LNCaP clone FGC (cell line): Measurements from ENCODE around the gene PRDM15.

Experiments
- DNase-seq: peaks from one replicate; pipeline ENCODE4 v3.0.0-alpha.2; 2011; ENCODE audit warnings: low read depth
- H3K4me3 ChIP-seq: 2 replicates; pipeline ENCODE4 v1.5.1; 2011; ENCODE audit warnings: mild to moderate bottlenecking, low read depth, low read length, control low read depth
- CTCF ChIP-seq: IDR thresholded peaks from 2 replicates; pipeline ENCODE4 v1.5.1; 2012; ENCODE audit warnings: mild to moderate bottlenecking; ENCODE audit not compliant: control insufficient read depth, insufficient read depth; ENCODE audit errors: extremely low read depth

The PRDM15 gene

GRCh38 chr21:41887667-41888066 lies 8.5 kb upstream of the PRDM15 start:
- DNase-seq, result no peak
- TF ChIP-seq CTCF, result no peak
- H3K4me3 ChIP-seq, result no peak overlapping the region

- no peak for TF ChIP-seq CTCF
- H3K4me3 ChIP-seq, result no peak overlapping the region
- no peak for DNase-seq
These were observed 7.2 kb upstream of the PRDM15 start for GRCh38 chr21:41886328-41886727.

- DNase-seq, result no peak
- TF ChIP-seq CTCF, result no peak
- no peak overlapping the region for H3K4me3 ChIP-seq
These were observed 6.3 kb upstream of the PRDM15 start for GRCh38 chr21:41885341-41886024.

GRCh38 chr21:41884501-41885030 lies 5.4 kb upstream of the PRDM15 start:
- no peak for DNase-seq
- TF ChIP-seq CTCF, result no peak
- no peak overlapping the region for H3K4me3 ChIP-seq

GRCh38 chr21:41883582-41883981 lies 4.4 kb upstream of the PRDM15 start:
- no peak for TF ChIP-seq CTCF
- H3K4me3 ChIP-seq, result no peak overlapping the region
- DNase-seq, result no peak

GRCh38 chr21:41881051-41881450 lies 1.9 kb upstream of the PRDM15 start:
- TF ChIP-seq CTCF, result no peak
- H3K4me3 ChIP-seq, result no peak overlapping the region
- DNase-seq, result no peak

GRCh38 chr21:41880153-41880552 lies 1.0 kb upstream of the PRDM15 start:
- H3K4me3 ChIP-seq, result peak overlapping the region; percentile 64
- no peak for TF ChIP-seq CTCF
- DNase-seq, result no peak
